HCT116 (cell line): Measurements from ENCODE around the gene ATXN7L1. TPM values are rescaled to one million over a fixed set of nuclear protein-coding genes. Genes with fewer than 3 reads are reported as not detected.

Experiments used
- ATAC-seq: fragments of 200-7000 bp; cut with Tn5 transposase; 2 replicates; pipeline ENCODE4 v1.9.1; 2020; ENCODE audit warnings: mild to moderate bottlenecking, moderate library complexity
- BruUV-seq: library from RNA; stranded (reverse); fragments of 400-500 nt; replicated peaks from 2 replicates; lab custom pipeline; 2021; lab: Mats Ljungman, UMichigan
- CTCF ChIA-PET: fragments of 300-600 bp; sonication (Branson Sonifier 250); formaldehyde crosslinking; loops from one replicate; lab custom pipeline; 2021; ENCODE audit warnings: antibody characterized with exemption; lab: Charles Lee
- POLR2A ChIA-PET: fragments of 300-600, 350-600 bp; sonication (Branson Sonifier 250); formaldehyde crosslinking; loops from one replicate; lab custom pipeline; 2021; ENCODE audit warnings: antibody characterized with exemption; lab: Charles Lee
- RAD21 ChIA-PET, 2 experiments: fragments of 300-600 bp; sonication (Branson Sonifier 250); formaldehyde crosslinking; loops; one replicate each; lab custom pipeline; 2023; ENCODE audit warnings: low total read pairs in 2 of 2; ENCODE audit not compliant: uncharacterized antibody in 2 of 2, unreplicated experiment in 2 of 2, low non-redundant PET in 1 of 2; lab: Charles Lee
- DNase-seq: peaks from one replicate; pipeline ENCODE4 v3.0.0-alpha.2; 2010; ENCODE audit warnings: low read depth, low spot score
- H2AFZ ChIP-seq: fragments of 200-600 bp; shearing (Covaris generic), sonication (generic); 2 replicates; pipeline ENCODE4 v1.6.1; 2017; ENCODE audit warnings: low read depth, mixed run types, mixed read lengths, antibody characterized with exemption, low read length; ENCODE audit not compliant: poor library complexity, severe bottlenecking
- H3K27ac ChIP-seq: 2 replicates; pipeline ENCODE4 v1.5.1; 2012; ENCODE audit warnings: low read depth, low read length
- H3K27me3 ChIP-seq: fragments of 200-600 bp; sonication (generic); 2 replicates; pipeline ENCODE4 v1.6.1; 2016; ENCODE audit warnings: mixed run types, low read length, mixed read lengths; ENCODE audit not compliant: insufficient read depth
- H3K36me3 ChIP-seq, 2 experiments: fragments of 200-500 bp in 1 of 2; fragments of 200-600 bp in 1 of 2; sonication (Bioruptor generic) in 1 of 2; sonication (generic) in 1 of 2; 2 replicates each; pipeline versions ENCODE4 v1.5.1 to v1.6.1; 2014 to 2016; ENCODE audit warnings: low read length in 2 of 2, inconsistent platforms in 1 of 2, mixed read lengths in 1 of 2, mixed run types in 1 of 2; ENCODE audit not compliant: insufficient read depth in 2 of 2, control insufficient read depth in 1 of 2
- H3K4me1 ChIP-seq, 2 experiments: fragments of 200-600 bp in 1 of 2; sonication (generic) in 1 of 2; 2 replicates each; pipeline versions ENCODE4 v1.5.1 to v1.6.1; 2012 to 2017; ENCODE audit warnings: low read length in 2 of 2, inconsistent platforms in 1 of 2, mild to moderate bottlenecking in 1 of 2, mixed read lengths in 1 of 2, mixed run types in 1 of 2, moderate library complexity in 1 of 2; ENCODE audit not compliant: insufficient read depth in 2 of 2, control insufficient read depth in 1 of 2
- H3K4me2 ChIP-seq: fragments of 200-600 bp; sonication (generic); 2 replicates; pipeline ENCODE4 v1.6.1; 2017; ENCODE audit warnings: mixed run types, low read length, mixed read lengths
- H3K4me3 ChIP-seq, 2 experiments: fragments of 200-600 bp in 1 of 2; sonication (generic) in 1 of 2; replicated peaks in 1 of 2; 2 replicates each; pipeline ENCODE4 v1.5.1; 2011 to 2016; ENCODE audit warnings: low read length in 2 of 2, control low read depth in 1 of 2, low read depth in 1 of 2, mild to moderate bottlenecking in 1 of 2, mixed read lengths in 1 of 2, mixed run types in 1 of 2
- H3K79me2 ChIP-seq: fragments of 200-600 bp; sonication (generic); 2 replicates; pipeline ENCODE4 v1.6.1; 2017; ENCODE audit warnings: mild to moderate bottlenecking, mixed run types, low read length, moderate library complexity, mixed read lengths; ENCODE audit not compliant: insufficient read depth
- H3K9ac ChIP-seq: fragments of 200-600 bp; sonication (generic); 2 replicates; pipeline ENCODE4 v1.6.1; 2016; ENCODE audit warnings: low read length, mixed read lengths
- H3K9me2 ChIP-seq: fragments of 200-600 bp; sonication (generic), shearing (Covaris generic); 2 replicates; pipeline ENCODE4 v1.6.1; 2017; ENCODE audit warnings: mixed run types, mild to moderate bottlenecking, moderate library complexity; ENCODE audit not compliant: insufficient read depth
- H3K9me3 ChIP-seq, 2 experiments: fragments of 200-500 bp in 1 of 2; fragments of 200-600 bp in 1 of 2; sonication (Bioruptor generic) in 1 of 2; sonication (generic) in 1 of 2; 2 replicates each; pipeline ENCODE4 v1.6.1; 2014 to 2017; ENCODE audit warnings: low read length in 2 of 2, mixed read lengths in 2 of 2, inconsistent platforms in 1 of 2, low read depth in 1 of 2, mild to moderate bottlenecking in 1 of 2, mixed run types in 1 of 2, moderate library complexity in 1 of 2; ENCODE audit not compliant: control insufficient read depth in 1 of 2, insufficient read depth in 1 of 2
- H4K20me1 ChIP-seq: fragments of 200-600 bp; sonication (generic), shearing (Covaris generic); 2 replicates; pipeline ENCODE4 v1.6.1; 2017; ENCODE audit warnings: mixed run types, mild to moderate bottlenecking, moderate library complexity; ENCODE audit not compliant: insufficient read depth
- CBX3 ChIP-seq: IDR thresholded peaks from 2 replicates; pipeline ENCODE4 v1.6.1; 2012; ENCODE audit warnings: low read depth
- CEBPB ChIP-seq: IDR thresholded peaks from 2 replicates; pipeline ENCODE4 v1.6.1; 2012; ENCODE audit warnings: low read depth
- EGR1 ChIP-seq: IDR thresholded peaks from 2 replicates; pipeline ENCODE4 v1.6.1; 2012; ENCODE audit warnings: low read depth
- EZH2phosphoT487 ChIP-seq: fragments of 200-600 bp; IDR thresholded peaks from 2 replicates; pipeline ENCODE4 v1.6.1; 2018; ENCODE audit warnings: antibody characterized with exemption, borderline replicate concordance
- JUND ChIP-seq: IDR thresholded peaks from 2 replicates; pipeline ENCODE4 v1.6.1; 2012
- SP1 ChIP-seq: IDR thresholded peaks from 2 replicates; pipeline ENCODE4 v1.6.1; 2012; ENCODE audit warnings: low read depth
- YY1 ChIP-seq: IDR thresholded peaks from 2 replicates; pipeline ENCODE4 v1.6.1; 2011; ENCODE audit warnings: low read length, low read depth, moderate library complexity, mild to moderate bottlenecking; ENCODE audit not compliant: insufficient replicate concordance; ENCODE audit errors: extremely low read depth
- ZFX ChIP-seq: fragments of 450-650 bp; IDR thresholded peaks from 2 replicates; pipeline ENCODE4 v1.6.1; 2017
- ZNF274 ChIP-seq: fragments of 200-500 bp; sonication (Bioruptor generic); IDR thresholded peaks from 2 replicates; pipeline ENCODE4 v1.6.1; 2014; ENCODE audit warnings: mild to moderate bottlenecking, low read depth, low read length, inconsistent platforms
- intact Hi-C: fragments of 100-400 bp; cut with micrococcal nuclease; formaldehyde crosslinking; loops from 2 replicates; pipeline ENCODE4 v1.10.0; 2022
- total RNA-seq: library from RNA; stranded (reverse); gene quantifications from one replicate; pipeline ENCODE4 v1.2.1, GENCODE V29; 2021; ENCODE audit not compliant: unreplicated experiment
- TF ChIP-seq, protein P1 (sequence below): IDR thresholded peaks from 2 replicates; pipeline ENCODE4 v1.6.1; 2012
- TF ChIP-seq, protein P2 (sequence below): IDR thresholded peaks from 2 replicates; pipeline ENCODE4 v1.6.1; 2012; ENCODE audit warnings: low read depth
- TF ChIP-seq, protein P3 (sequence below): IDR thresholded peaks from 2 replicates; pipeline ENCODE4 v1.6.1; 2011; ENCODE audit warnings: mild to moderate bottlenecking, low read length, moderate library complexity; ENCODE audit not compliant: insufficient replicate concordance; ENCODE audit errors: extremely low read depth

Gene ATXN7L1
- total RNA-seq, 1 experiment from 2014 or later, result 11.5 TPM

DNA sequence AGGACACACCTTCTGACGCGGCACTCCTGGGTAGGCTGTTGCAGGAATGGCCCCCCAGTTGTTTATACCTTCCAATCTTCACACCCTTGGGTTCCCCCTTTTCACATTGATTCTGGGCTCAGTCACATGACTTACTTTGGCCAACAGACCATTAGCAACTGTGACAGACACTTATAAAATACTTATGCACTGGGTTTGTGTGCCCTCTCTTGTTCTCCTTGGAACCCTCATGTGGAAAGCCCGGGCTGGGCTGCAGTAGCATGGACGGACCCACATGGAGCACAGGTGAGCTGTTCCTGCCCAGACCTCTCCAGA is 69.0 kb downstream of the ATXN7L1 start:
- TF ChIP-seq ZNF274 (no peak), ZFX (no peak), EGR1 (no peak), EZH2phosphoT487 (no peak), SP1 (no peak), CEBPB (no peak), YY1 (no peak), JUND (no peak), CBX3 (no peak)
- TF ChIP-seq, protein P1, sequence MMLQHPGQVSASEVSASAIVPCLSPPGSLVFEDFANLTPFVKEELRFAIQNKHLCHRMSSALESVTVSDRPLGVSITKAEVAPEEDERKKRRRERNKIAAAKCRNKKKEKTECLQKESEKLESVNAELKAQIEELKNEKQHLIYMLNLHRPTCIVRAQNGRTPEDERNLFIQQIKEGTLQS, result no peak
- TF ChIP-seq, protein P2, sequence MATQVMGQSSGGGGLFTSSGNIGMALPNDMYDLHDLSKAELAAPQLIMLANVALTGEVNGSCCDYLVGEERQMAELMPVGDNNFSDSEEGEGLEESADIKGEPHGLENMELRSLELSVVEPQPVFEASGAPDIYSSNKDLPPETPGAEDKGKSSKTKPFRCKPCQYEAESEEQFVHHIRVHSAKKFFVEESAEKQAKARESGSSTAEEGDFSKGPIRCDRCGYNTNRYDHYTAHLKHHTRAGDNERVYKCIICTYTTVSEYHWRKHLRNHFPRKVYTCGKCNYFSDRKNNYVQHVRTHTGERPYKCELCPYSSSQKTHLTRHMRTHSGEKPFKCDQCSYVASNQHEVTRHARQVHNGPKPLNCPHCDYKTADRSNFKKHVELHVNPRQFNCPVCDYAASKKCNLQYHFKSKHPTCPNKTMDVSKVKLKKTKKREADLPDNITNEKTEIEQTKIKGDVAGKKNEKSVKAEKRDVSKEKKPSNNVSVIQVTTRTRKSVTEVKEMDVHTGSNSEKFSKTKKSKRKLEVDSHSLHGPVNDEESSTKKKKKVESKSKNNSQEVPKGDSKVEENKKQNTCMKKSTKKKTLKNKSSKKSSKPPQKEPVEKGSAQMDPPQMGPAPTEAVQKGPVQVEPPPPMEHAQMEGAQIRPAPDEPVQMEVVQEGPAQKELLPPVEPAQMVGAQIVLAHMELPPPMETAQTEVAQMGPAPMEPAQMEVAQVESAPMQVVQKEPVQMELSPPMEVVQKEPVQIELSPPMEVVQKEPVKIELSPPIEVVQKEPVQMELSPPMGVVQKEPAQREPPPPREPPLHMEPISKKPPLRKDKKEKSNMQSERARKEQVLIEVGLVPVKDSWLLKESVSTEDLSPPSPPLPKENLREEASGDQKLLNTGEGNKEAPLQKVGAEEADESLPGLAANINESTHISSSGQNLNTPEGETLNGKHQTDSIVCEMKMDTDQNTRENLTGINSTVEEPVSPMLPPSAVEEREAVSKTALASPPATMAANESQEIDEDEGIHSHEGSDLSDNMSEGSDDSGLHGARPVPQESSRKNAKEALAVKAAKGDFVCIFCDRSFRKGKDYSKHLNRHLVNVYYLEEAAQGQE, result no peak
- TF ChIP-seq, protein P3, sequence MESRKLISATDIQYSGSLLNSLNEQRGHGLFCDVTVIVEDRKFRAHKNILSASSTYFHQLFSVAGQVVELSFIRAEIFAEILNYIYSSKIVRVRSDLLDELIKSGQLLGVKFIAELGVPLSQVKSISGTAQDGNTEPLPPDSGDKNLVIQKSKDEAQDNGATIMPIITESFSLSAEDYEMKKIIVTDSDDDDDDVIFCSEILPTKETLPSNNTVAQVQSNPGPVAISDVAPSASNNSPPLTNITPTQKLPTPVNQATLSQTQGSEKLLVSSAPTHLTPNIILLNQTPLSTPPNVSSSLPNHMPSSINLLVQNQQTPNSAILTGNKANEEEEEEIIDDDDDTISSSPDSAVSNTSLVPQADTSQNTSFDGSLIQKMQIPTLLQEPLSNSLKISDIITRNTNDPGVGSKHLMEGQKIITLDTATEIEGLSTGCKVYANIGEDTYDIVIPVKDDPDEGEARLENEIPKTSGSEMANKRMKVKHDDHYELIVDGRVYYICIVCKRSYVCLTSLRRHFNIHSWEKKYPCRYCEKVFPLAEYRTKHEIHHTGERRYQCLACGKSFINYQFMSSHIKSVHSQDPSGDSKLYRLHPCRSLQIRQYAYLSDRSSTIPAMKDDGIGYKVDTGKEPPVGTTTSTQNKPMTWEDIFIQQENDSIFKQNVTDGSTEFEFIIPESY, result no peak
- intact Hi-C loops, result no loop called here
- no peak overlapping the region for H3K27ac ChIP-seq
- ATAC-seq (no peak), DNase-seq (no peak)
- H3K9me2 ChIP-seq, result no peaks in the 10 kb centered on the region
- no peaks in the 10 kb centered on the region for H3K36me3 ChIP-seq
- no peaks in the 10 kb centered on the region for H3K79me2 ChIP-seq
- H3K9me3 ChIP-seq, result no peaks in the 10 kb centered on the region
- POLR2A ChIA-PET, result interaction anchor here (1.5 kb wide), 1 partner anchor 13 kb away, joined by 3 read pairs; no protein-coding TSS in a partner anchor
- H3K27me3 ChIP-seq, result no peaks in the 10 kb centered on the region
- CTCF ChIA-PET, result no interaction called here
- no peak overlapping the region for H3K9ac ChIP-seq
- RAD21 ChIA-PET, result no interaction called here
- H3K4me2 ChIP-seq, result 0 out of 2 replicates have a peak overlapping the region, but pooled peaks have one; percentile 64
- no peak overlapping the region for H3K4me3 ChIP-seq
- BruUV-seq, result no TSS peak
- no peak overlapping the region for H2AFZ ChIP-seq
- peaks cover 33 to 73% of the 10 kb centered on the region in 2 experiments for H3K4me1 ChIP-seq
- H4K20me1 ChIP-seq, result no peaks in the 10 kb centered on the region
